ENCODE data around the gene BMAL1.
"Not testable (repeated sequence)": the region's sequence is repeated elsewhere in the genome, so short reads cannot be mapped to it uniquely, and the experiment has no call there.

Gene BMAL1

GRCh38 chr11:13277768-13278608 lies at the start of gene BMAL1:
Gene BMAL1 (plus strand): TSS chr11:13277790. CDS start chr11:13354309, 76,519 bp downstream.
- DNase-seq (ENCODE audit: low spot score) = peak; percentile 33

- peak; percentile 6 for DNase-seq (ENCODE audit: low spot score)
Measured at GRCh38 chr11:13228572-13228971, 49.0 kb upstream of the BMAL1 start.

- no peak for DNase-seq (ENCODE audit: low spot score)
Measured at GRCh38 chr11:13229136-13229535, 48.5 kb upstream of the BMAL1 start.

GRCh38 chr11:13229711-13230318 lies 47.8 kb upstream of the BMAL1 start:
- DNase-seq (ENCODE audit: low spot score) = no peak

GRCh38 chr11:13233173-13233745 lies 44.3 kb upstream of the BMAL1 start:
- no peak for DNase-seq (ENCODE audit: low spot score)

- no peak for DNase-seq (ENCODE audit: low spot score)
Measured at GRCh38 chr11:13235895-13236294, 41.7 kb upstream of the BMAL1 start.

- no peak for DNase-seq (ENCODE audit: low spot score)
Measured at GRCh38 chr11:13236626-13237025, 41.0 kb upstream of the BMAL1 start.

- no peak for DNase-seq (ENCODE audit: low spot score)
Measured at GRCh38 chr11:13237761-13238160, 39.8 kb upstream of the BMAL1 start.

GRCh38 chr11:13238879-13239514 lies 38.6 kb upstream of the BMAL1 start:
- peak; percentile 30 for DNase-seq (ENCODE audit: low spot score)

- no peak for DNase-seq (ENCODE audit: low spot score)
Measured at GRCh38 chr11:13242564-13242963, 35.0 kb upstream of the BMAL1 start.

GRCh38 chr11:13247606-13248296 lies 29.8 kb upstream of the BMAL1 start:
- DNase-seq (ENCODE audit: low spot score) = no peak

- no peak for DNase-seq (ENCODE audit: low spot score)
Measured at GRCh38 chr11:13249177-13249576, 28.4 kb upstream of the BMAL1 start.

- DNase-seq (ENCODE audit: low spot score) = no peak
Measured at GRCh38 chr11:13249992-13250391, 27.6 kb upstream of the BMAL1 start.

GRCh38 chr11:13251966-13252365 lies 25.6 kb upstream of the BMAL1 start:
- DNase-seq (ENCODE audit: low spot score) = no peak

- DNase-seq (ENCODE audit: low spot score) = no peak
Measured at GRCh38 chr11:13252438-13252837, 25.2 kb upstream of the BMAL1 start.

GRCh38 chr11:13256216-13256615 lies 21.4 kb upstream of the BMAL1 start:
- no peak for DNase-seq (ENCODE audit: low spot score)

- not testable (repeated sequence) for DNase-seq (ENCODE audit: low spot score)
Measured at GRCh38 chr11:13258061-13258460, 19.5 kb upstream of the BMAL1 start.

GRCh38 chr11:13258855-13259254 lies 18.7 kb upstream of the BMAL1 start:
- no peak for DNase-seq (ENCODE audit: low spot score)

GRCh38 chr11:13259374-13259773 lies 18.2 kb upstream of the BMAL1 start:
- DNase-seq (ENCODE audit: low spot score) = no peak

GRCh38 chr11:13260201-13260962 lies 17.2 kb upstream of the BMAL1 start:
- no peak for DNase-seq (ENCODE audit: low spot score)

GRCh38 chr11:13260963-13261588 lies 16.5 kb upstream of the BMAL1 start:
- DNase-seq (ENCODE audit: low spot score) = no peak

Data from germinal center (tissue), 1 donor.